ENCODE data around the gene NAPSA. TPM values are rescaled to one million over a fixed set of nuclear protein-coding genes. Genes with fewer than 3 reads are reported as not detected.

Gene NAPSA
- polyA plus RNA-seq, 1 donor (not counting 4 experiments of a cell fraction or from before 2014, with no cell fraction given): 0.94 TPM

- Histone ChIP-seq H3K4me3 (ENCODE audit: control insufficient read depth in 2 of 3, extremely low read depth in 1 of 3, insufficient read depth in 2 of 3, low read depth in 1 of 3, low read length in 3 of 3) (peak overlapping the region; percentile 30 to 79 (median 51)), H2AFZ (ENCODE audit: control insufficient read depth, low read length) (peak overlapping the region; percentile 99), H3K79me2 (ENCODE audit: control insufficient read depth, insufficient read depth, low read length) (no peaks in the 10 kb centered on the region), H4K20me1 (ENCODE audit: control insufficient read depth, extremely low read depth, insufficient read depth, low read length) (no peaks in the 10 kb centered on the region), H3K4me2 (ENCODE audit: control insufficient read depth, extremely low read depth, insufficient read depth, low read depth, low read length) (peak overlapping the region; percentile 80), H3K36me3 (ENCODE audit: control insufficient read depth in 2 of 2, extremely low read depth in 1 of 2, insufficient read depth in 2 of 2, low read length in 2 of 2) (no peaks in the 10 kb centered on the region), H3K27ac (ENCODE audit: control insufficient read depth, insufficient read depth, low read length) (no peak overlapping the region), H3K9me3 (ENCODE audit: control insufficient read depth, low read depth, low read length) (peaks cover 12% of the 10 kb centered on the region), H3K27me3 (ENCODE audit: control insufficient read depth, extremely low read depth, insufficient read depth, low read length) (peaks cover 43% of the 10 kb centered on the region), H3K9ac (ENCODE audit: control insufficient read depth, extremely low read depth, insufficient read depth, low read length) (no peak overlapping the region), H3K9me1 (ENCODE audit: control insufficient read depth, extremely low read depth, insufficient read depth, low read length) (no peaks in the 10 kb centered on the region), H3K4me1 (ENCODE audit: control insufficient read depth, extremely low read depth, insufficient read depth, low read length) (peaks cover 3% of the 10 kb centered on the region)
- dilution Hi-C loops (cut with MboI; ENCODE audit: extremely low pct_ligation_motif_present, low sequenced_read_pairs): no loop called here
- FAIRE-seq (no peak), DNase-seq (ENCODE audit: low read depth, low spot score) (no peak)
- TF ChIP-seq EZH2 (IDR thresholded peaks at IDR 0.05; ENCODE audit: low read length) (no peak), CTCF (optimal IDR thresholded peaks at IDR 0.05 in 1 of 3, IDR thresholded peaks at IDR 0.05 in 1 of 3, conservative IDR thresholded peaks at IDR 0.05 in 1 of 3; ENCODE audit: extremely low read depth in 1 of 3, insufficient read depth in 2 of 3, low read length in 3 of 3) (no peak)
Measured at GRCh38 chr19:50333737-50334617, 31.5 kb downstream of the NAPSA start.

- H3K4me2 ChIP-seq (ENCODE audit: control insufficient read depth, extremely low read depth, insufficient read depth, low read depth, low read length): peak overlapping the region; percentile 80
- H3K9ac ChIP-seq (ENCODE audit: control insufficient read depth, extremely low read depth, insufficient read depth, low read length): no peak overlapping the region
- H4K20me1 ChIP-seq (ENCODE audit: control insufficient read depth, extremely low read depth, insufficient read depth, low read length): no peaks in the 10 kb centered on the region
- H3K27ac ChIP-seq (ENCODE audit: control insufficient read depth, insufficient read depth, low read length): no peak overlapping the region
- dilution Hi-C loops (cut with MboI; ENCODE audit: extremely low pct_ligation_motif_present, low sequenced_read_pairs): no loop called here
- no peaks in the 10 kb centered on the region for H3K36me3 ChIP-seq (ENCODE audit: control insufficient read depth in 2 of 2, extremely low read depth in 1 of 2, insufficient read depth in 2 of 2, low read length in 2 of 2)
- H3K9me1 ChIP-seq (ENCODE audit: control insufficient read depth, extremely low read depth, insufficient read depth, low read length): no peaks in the 10 kb centered on the region
- peaks cover 3% of the 10 kb centered on the region for H3K4me1 ChIP-seq (ENCODE audit: control insufficient read depth, extremely low read depth, insufficient read depth, low read length)
- DNase-seq (ENCODE audit: low read depth, low spot score) (no peak), FAIRE-seq (no peak)
- H3K9me3 ChIP-seq (ENCODE audit: control insufficient read depth, low read depth, low read length): peaks cover 12% of the 10 kb centered on the region
- TF ChIP-seq CTCF (optimal IDR thresholded peaks at IDR 0.05 in 1 of 3, IDR thresholded peaks at IDR 0.05 in 1 of 3, conservative IDR thresholded peaks at IDR 0.05 in 1 of 3; ENCODE audit: extremely low read depth in 1 of 3, insufficient read depth in 2 of 3, low read length in 3 of 3): no peak
- no peak for TF ChIP-seq EZH2 (IDR thresholded peaks at IDR 0.05; ENCODE audit: low read length)
- H2AFZ ChIP-seq (ENCODE audit: control insufficient read depth, low read length): peak overlapping the region; percentile 99
- peaks cover 47% of the 10 kb centered on the region for H3K27me3 ChIP-seq (ENCODE audit: control insufficient read depth, extremely low read depth, insufficient read depth, low read length)
- peak overlapping the region; percentile 30 to 79 (median 51) for H3K4me3 ChIP-seq (ENCODE audit: control insufficient read depth in 2 of 3, extremely low read depth in 1 of 3, insufficient read depth in 2 of 3, low read depth in 1 of 3, low read length in 3 of 3)
- no peaks in the 10 kb centered on the region for H3K79me2 ChIP-seq (ENCODE audit: control insufficient read depth, insufficient read depth, low read length)
Measured at GRCh38 chr19:50333235-50333736, 32.2 kb downstream of the NAPSA start.
